GM21825 (cell line): ENCODE data around the gene IRAK4.
"Not testable (repeated sequence)": the region's sequence is repeated elsewhere in the genome, so short reads cannot be mapped to it uniquely, and the experiment has no call there.

ENCODE experiments used
- ATAC-seq: cut with Tn5 transposase; IDR thresholded peaks from one replicate; pipeline ENCODE4 v1.9.1; 2021; ENCODE audit warnings: mild to moderate bottlenecking, moderate library complexity; ENCODE audit not compliant: unreplicated experiment

Gene IRAK4

GRCh38 chr12:43758728-43759563 is at the start of gene IRAK4, which contains the start of gene PUS7L:
TSS of gene IRAK4 (plus strand) at chr12:43758951. CDS start at chr12:43768112, 9,161 bp downstream.
TSS of gene PUS7L (minus strand) at chr12:43758790. CDS start at chr12:43755245, 3,545 bp downstream.
- peak; percentile 97 for ATAC-seq

GRCh38 chr12:43711348-43711747 is 47.4 kb upstream of the IRAK4 start:
- ATAC-seq, result no peak

GRCh38 chr12:43722621-43723020 is 36.1 kb upstream of the IRAK4 start:
- no peak for ATAC-seq

- ATAC-seq, result no peak
Measured at GRCh38 chr12:43723134-43723533, 35.6 kb upstream of the IRAK4 start.

GRCh38 chr12:43728117-43728516 is 30.6 kb upstream of the IRAK4 start:
- ATAC-seq, result no peak

- ATAC-seq, result no peak
Measured at GRCh38 chr12:43728698-43729097, 30.1 kb upstream of the IRAK4 start.

- ATAC-seq, result no peak
Measured at GRCh38 chr12:43730283-43730682, 28.5 kb upstream of the IRAK4 start.

- no peak for ATAC-seq
Measured at GRCh38 chr12:43733687-43734086, 25.1 kb upstream of the IRAK4 start.

- ATAC-seq, result no peak
Measured at GRCh38 chr12:43736927-43737440, 21.8 kb upstream of the IRAK4 start.

GRCh38 chr12:43737646-43738045 is 21.1 kb upstream of the IRAK4 start:
- no peak for ATAC-seq

GRCh38 chr12:43740511-43741100 is 18.1 kb upstream of the IRAK4 start:
- peak; percentile 74 for ATAC-seq

GRCh38 chr12:43742106-43742505 is 16.6 kb upstream of the IRAK4 start:
- no peak for ATAC-seq

- ATAC-seq, result no peak
Measured at GRCh38 chr12:43744826-43745225, 13.9 kb upstream of the IRAK4 start.

GRCh38 chr12:43749016-43749415 is 9.7 kb upstream of the IRAK4 start:
- no peak for ATAC-seq

- ATAC-seq, result no peak
Measured at GRCh38 chr12:43750814-43751213, 7.9 kb upstream of the IRAK4 start.

- ATAC-seq, result not testable (repeated sequence)
Measured at GRCh38 chr12:43751360-43751759, 7.4 kb upstream of the IRAK4 start.

- no peak for ATAC-seq
Measured at GRCh38 chr12:43754015-43754414, 4.7 kb upstream of the IRAK4 start.

GRCh38 chr12:43758247-43758727 is 464 bp upstream of the IRAK4 start:
- no peak for ATAC-seq

GRCh38 chr12:43760396-43760795 is 1.6 kb downstream of the IRAK4 start:
- no peak for ATAC-seq

GRCh38 chr12:43761500-43761899 is 2.7 kb downstream of the IRAK4 start:
- no peak for ATAC-seq

GRCh38 chr12:43762596-43762995 is 3.8 kb downstream of the IRAK4 start:
- no peak for ATAC-seq

- no peak for ATAC-seq
Measured at GRCh38 chr12:43763769-43764168, 5.0 kb downstream of the IRAK4 start.
